Measurements from ENCODE around the gene ZFAND3. TPM values are rescaled to one million over a fixed set of nuclear protein-coding genes. Genes with fewer than 3 reads are reported as not detected.

The ZFAND3 gene
- total and polyA plus RNA-seq, 2 of the 4 experiments (the other 2 are of a cell fraction), result 10.9 to 26.7 TPM

- no peak overlapping the region for H2BK120ac ChIP-seq (ENCODE audit: low read depth, low read length)
- no peak overlapping the region for H3K4me3 ChIP-seq (ENCODE audit: insufficient read depth, low read depth, low read length)
- no peaks in the 10 kb centered on the region for H3K36me3 ChIP-seq (ENCODE audit: control insufficient read depth, insufficient read depth, low read length)
- peaks cover 33% of the 10 kb centered on the region for H3K9me1 ChIP-seq (ENCODE audit: insufficient read depth, low read length)
- H4K91ac ChIP-seq (ENCODE audit: insufficient read depth, low read depth, low read length), result no peak overlapping the region
- dilution Hi-C loops (cut with HindIII; ENCODE audit: low sequenced_read_pairs, unreplicated experiment) (no loop called here), in situ Hi-C loops (cut with MboI; ENCODE audit: low sequenced_read_pairs) (no loop called here), intact Hi-C loops (cut with micrococcal nuclease) (no loop called here)
- peaks cover 94% of the 10 kb centered on the region for H4K20me1 ChIP-seq (ENCODE audit: insufficient read depth, low read length)
- H3K4ac ChIP-seq (ENCODE audit: low read depth, low read length), result no peak overlapping the region
- ATAC-seq (ENCODE audit: low read depth) (no peak; the same call in 1 of the 2 replicates), DNase-seq (peak; percentile 44)
- H3K79me1 ChIP-seq (ENCODE audit: low read depth in 1 of 2, low read length in 2 of 2), result peaks cover 21 to 89% of the 10 kb centered on the region in 2 experiments
- no peak overlapping the region for H2BK20ac ChIP-seq (ENCODE audit: low read depth, low read length)
- H2BK5ac ChIP-seq (ENCODE audit: low read depth, low read length, poor library complexity, severe bottlenecking), result no peak overlapping the region
- H3K23ac ChIP-seq (ENCODE audit: low read depth, low read length), result no peak overlapping the region
- CTCF ChIA-PET, result no interaction called here
- H3K27ac ChIP-seq (ENCODE audit: insufficient read depth, low read length), result no peak overlapping the region
- H2AK5ac ChIP-seq (ENCODE audit: low read depth, low read length), result no peak overlapping the region
- no peaks in the 10 kb centered on the region for H3K27me3 ChIP-seq (ENCODE audit: control insufficient read depth, insufficient read depth, low read length)
- H4K8ac ChIP-seq (ENCODE audit: low read depth in 2 of 2, low read length in 2 of 2), result no peak overlapping the region
- no peak overlapping the region for H2BK15ac ChIP-seq (ENCODE audit: low read depth, low read length)
- no peak overlapping the region for H2AK9ac ChIP-seq (replicated peaks; ENCODE audit: low read depth, low read length, poor library complexity)
- no peak overlapping the region; the same call in 1 of the 2 replicates for H3K18ac ChIP-seq (ENCODE audit: low read depth, low read length)
- no peak overlapping the region for H3K9ac ChIP-seq (ENCODE audit: low read depth, low read length)
- H3K4me2 ChIP-seq (ENCODE audit: low read depth, low read length), result peak overlapping the region; percentile 19
- POLR2A ChIA-PET (ENCODE audit: unreplicated experiment), result no interaction called here
- H3K56ac ChIP-seq (ENCODE audit: extremely low read depth, insufficient read depth, low read length), result no peak overlapping the region
- H2AFZ ChIP-seq (replicated peaks; ENCODE audit: low read length, poor library complexity), result no peak overlapping the region
- peaks cover 18% of the 10 kb centered on the region for H3K4me1 ChIP-seq (ENCODE audit: control insufficient read depth, insufficient read depth, low read length)
- WGBS, 2 experiments (ENCODE audit: extremely low coverage in 2 of 2, insufficient read length in 1 of 2), result 100% methylated on average over 1 of the region's 6 CpGs; no CpG with 5 or more reads in 1 of the 2 experiments
- no peaks in the 10 kb centered on the region for H3K9me3 ChIP-seq (ENCODE audit: control insufficient read depth, insufficient read depth, low read length)
- peak overlapping the region; percentile 39; the same call in 1 of the 2 replicates for H3K14ac ChIP-seq (replicated peaks; ENCODE audit: low read depth, low read length)
- no TSS peak for BruUV-seq (replicated peaks)
- H4K5ac ChIP-seq (ENCODE audit: low read depth, low read length), result no peak overlapping the region; the same call in 1 of the 2 replicates
- no peak for TF ChIP-seq MXI1 (IDR thresholded peaks at IDR 0.05; ENCODE audit: borderline replicate concordance, low read depth, low read length)
- no peak for TF ChIP-seq CHD1 (IDR thresholded peaks at IDR 0.05; ENCODE audit: low read depth, low read length)
- no peak for TF ChIP-seq RAD21 (IDR thresholded peaks at IDR 0.05; ENCODE audit: low read length)
- TF ChIP-seq CEBPB (IDR thresholded peaks at IDR 0.05; ENCODE audit: low read depth, low read length), result no peak
- no peak for TF ChIP-seq SMC3 (IDR thresholded peaks at IDR 0.05; ENCODE audit: low read depth, low read length)
- no peak for TF ChIP-seq BHLHE40 (IDR thresholded peaks at IDR 0.05; ENCODE audit: low read depth, low read length)
- no peak for TF ChIP-seq RCOR1 (IDR thresholded peaks at IDR 0.05; ENCODE audit: insufficient replicate concordance, low read length)
- no peak for TF ChIP-seq MAZ (IDR thresholded peaks at IDR 0.05; ENCODE audit: borderline replicate concordance, low read depth, low read length)
- no peak for TF ChIP-seq FOS (IDR thresholded peaks at IDR 0.05; ENCODE audit: low read depth, low read length)
- no peak for TF ChIP-seq RFX5 (IDR thresholded peaks at IDR 0.05; ENCODE audit: low read depth, low read length)
- TF ChIP-seq, protein P1, sequence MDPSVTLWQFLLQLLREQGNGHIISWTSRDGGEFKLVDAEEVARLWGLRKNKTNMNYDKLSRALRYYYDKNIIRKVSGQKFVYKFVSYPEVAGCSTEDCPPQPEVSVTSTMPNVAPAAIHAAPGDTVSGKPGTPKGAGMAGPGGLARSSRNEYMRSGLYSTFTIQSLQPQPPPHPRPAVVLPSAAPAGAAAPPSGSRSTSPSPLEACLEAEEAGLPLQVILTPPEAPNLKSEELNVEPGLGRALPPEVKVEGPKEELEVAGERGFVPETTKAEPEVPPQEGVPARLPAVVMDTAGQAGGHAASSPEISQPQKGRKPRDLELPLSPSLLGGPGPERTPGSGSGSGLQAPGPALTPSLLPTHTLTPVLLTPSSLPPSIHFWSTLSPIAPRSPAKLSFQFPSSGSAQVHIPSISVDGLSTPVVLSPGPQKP (IDR thresholded peaks at IDR 0.05; ENCODE audit: borderline replicate concordance, low read depth, low read length), result no peak
- no peak for TF ChIP-seq NFE2L2 (IDR thresholded peaks at IDR 0.05; ENCODE audit: low read depth, low read length)
- TF ChIP-seq, protein P2, sequence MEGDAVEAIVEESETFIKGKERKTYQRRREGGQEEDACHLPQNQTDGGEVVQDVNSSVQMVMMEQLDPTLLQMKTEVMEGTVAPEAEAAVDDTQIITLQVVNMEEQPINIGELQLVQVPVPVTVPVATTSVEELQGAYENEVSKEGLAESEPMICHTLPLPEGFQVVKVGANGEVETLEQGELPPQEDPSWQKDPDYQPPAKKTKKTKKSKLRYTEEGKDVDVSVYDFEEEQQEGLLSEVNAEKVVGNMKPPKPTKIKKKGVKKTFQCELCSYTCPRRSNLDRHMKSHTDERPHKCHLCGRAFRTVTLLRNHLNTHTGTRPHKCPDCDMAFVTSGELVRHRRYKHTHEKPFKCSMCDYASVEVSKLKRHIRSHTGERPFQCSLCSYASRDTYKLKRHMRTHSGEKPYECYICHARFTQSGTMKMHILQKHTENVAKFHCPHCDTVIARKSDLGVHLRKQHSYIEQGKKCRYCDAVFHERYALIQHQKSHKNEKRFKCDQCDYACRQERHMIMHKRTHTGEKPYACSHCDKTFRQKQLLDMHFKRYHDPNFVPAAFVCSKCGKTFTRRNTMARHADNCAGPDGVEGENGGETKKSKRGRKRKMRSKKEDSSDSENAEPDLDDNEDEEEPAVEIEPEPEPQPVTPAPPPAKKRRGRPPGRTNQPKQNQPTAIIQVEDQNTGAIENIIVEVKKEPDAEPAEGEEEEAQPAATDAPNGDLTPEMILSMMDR (conservative IDR thresholded peaks at IDR 0.05; ENCODE audit: low read depth, low read length), result no peak
- no peak for TF ChIP-seq USF2 (IDR thresholded peaks at IDR 0.05; ENCODE audit: low read depth, low read length)
- TF ChIP-seq POLR2A (IDR thresholded peaks at IDR 0.05; ENCODE audit: low read depth, low read length), result no peak
Observed at GRCh38 chr6:37877373-37878149, 58.0 kb downstream of the ZFAND3 start.

All from IMR-90 (cell line).